HCT116 (cell line): ENCODE results near the gene DFFA. TPM values are rescaled to one million over a fixed set of nuclear protein-coding genes. Genes with fewer than 3 reads are reported as not detected.

Source experiments
- ATAC-seq: fragments of 200-7000 bp; cut with Tn5 transposase; 2 replicates; pipeline ENCODE4 v1.9.1; 2020; ENCODE audit warnings: mild to moderate bottlenecking, moderate library complexity
- BruUV-seq: library from RNA; stranded (reverse); fragments of 400-500 nt; replicated peaks from 2 replicates; lab custom pipeline; 2021; lab: Mats Ljungman, UMichigan
- CTCF ChIA-PET: fragments of 300-600 bp; sonication (Branson Sonifier 250); formaldehyde crosslinking; loops from one replicate; lab custom pipeline; 2021; ENCODE audit warnings: antibody characterized with exemption; lab: Charles Lee
- POLR2A ChIA-PET: fragments of 300-600, 350-600 bp; sonication (Branson Sonifier 250); formaldehyde crosslinking; loops from one replicate; lab custom pipeline; 2021; ENCODE audit warnings: antibody characterized with exemption; lab: Charles Lee
- RAD21 ChIA-PET, 2 experiments: fragments of 300-600 bp; sonication (Branson Sonifier 250); formaldehyde crosslinking; loops; one replicate each; lab custom pipeline; 2023; ENCODE audit warnings: low total read pairs in 2 of 2; ENCODE audit not compliant: uncharacterized antibody in 2 of 2, unreplicated experiment in 2 of 2, low non-redundant PET in 1 of 2; lab: Charles Lee
- DNase-seq: peaks from one replicate; pipeline ENCODE4 v3.0.0-alpha.2; 2010; ENCODE audit warnings: low read depth, low spot score
- H2AFZ ChIP-seq: fragments of 200-600 bp; shearing (Covaris generic), sonication (generic); 2 replicates; pipeline ENCODE4 v1.6.1; 2017; ENCODE audit warnings: low read depth, mixed run types, mixed read lengths, antibody characterized with exemption, low read length; ENCODE audit not compliant: poor library complexity, severe bottlenecking
- H3K27ac ChIP-seq: 2 replicates; pipeline ENCODE4 v1.5.1; 2012; ENCODE audit warnings: low read depth, low read length
- H3K27me3 ChIP-seq: fragments of 200-600 bp; sonication (generic); 2 replicates; pipeline ENCODE4 v1.6.1; 2016; ENCODE audit warnings: mixed run types, low read length, mixed read lengths; ENCODE audit not compliant: insufficient read depth
- H3K36me3 ChIP-seq, 2 experiments: fragments of 200-500 bp in 1 of 2; fragments of 200-600 bp in 1 of 2; sonication (Bioruptor generic) in 1 of 2; sonication (generic) in 1 of 2; 2 replicates each; pipeline versions ENCODE4 v1.5.1 to v1.6.1; 2014 to 2016; ENCODE audit warnings: low read length in 2 of 2, inconsistent platforms in 1 of 2, mixed read lengths in 1 of 2, mixed run types in 1 of 2; ENCODE audit not compliant: insufficient read depth in 2 of 2, control insufficient read depth in 1 of 2
- H3K4me1 ChIP-seq, 2 experiments: fragments of 200-600 bp in 1 of 2; sonication (generic) in 1 of 2; 2 replicates each; pipeline versions ENCODE4 v1.5.1 to v1.6.1; 2012 to 2017; ENCODE audit warnings: low read length in 2 of 2, inconsistent platforms in 1 of 2, mild to moderate bottlenecking in 1 of 2, mixed read lengths in 1 of 2, mixed run types in 1 of 2, moderate library complexity in 1 of 2; ENCODE audit not compliant: insufficient read depth in 2 of 2, control insufficient read depth in 1 of 2
- H3K4me2 ChIP-seq: fragments of 200-600 bp; sonication (generic); 2 replicates; pipeline ENCODE4 v1.6.1; 2017; ENCODE audit warnings: mixed run types, low read length, mixed read lengths
- H3K4me3 ChIP-seq, 2 experiments: fragments of 200-600 bp in 1 of 2; sonication (generic) in 1 of 2; replicated peaks in 1 of 2; 2 replicates each; pipeline ENCODE4 v1.5.1; 2011 to 2016; ENCODE audit warnings: low read length in 2 of 2, control low read depth in 1 of 2, low read depth in 1 of 2, mild to moderate bottlenecking in 1 of 2, mixed read lengths in 1 of 2, mixed run types in 1 of 2
- H3K79me2 ChIP-seq: fragments of 200-600 bp; sonication (generic); 2 replicates; pipeline ENCODE4 v1.6.1; 2017; ENCODE audit warnings: mild to moderate bottlenecking, mixed run types, low read length, moderate library complexity, mixed read lengths; ENCODE audit not compliant: insufficient read depth
- H3K9ac ChIP-seq: fragments of 200-600 bp; sonication (generic); 2 replicates; pipeline ENCODE4 v1.6.1; 2016; ENCODE audit warnings: low read length, mixed read lengths
- H3K9me2 ChIP-seq: fragments of 200-600 bp; sonication (generic), shearing (Covaris generic); 2 replicates; pipeline ENCODE4 v1.6.1; 2017; ENCODE audit warnings: mixed run types, mild to moderate bottlenecking, moderate library complexity; ENCODE audit not compliant: insufficient read depth
- H3K9me3 ChIP-seq, 2 experiments: fragments of 200-500 bp in 1 of 2; fragments of 200-600 bp in 1 of 2; sonication (Bioruptor generic) in 1 of 2; sonication (generic) in 1 of 2; 2 replicates each; pipeline ENCODE4 v1.6.1; 2014 to 2017; ENCODE audit warnings: low read length in 2 of 2, mixed read lengths in 2 of 2, inconsistent platforms in 1 of 2, low read depth in 1 of 2, mild to moderate bottlenecking in 1 of 2, mixed run types in 1 of 2, moderate library complexity in 1 of 2; ENCODE audit not compliant: control insufficient read depth in 1 of 2, insufficient read depth in 1 of 2
- H4K20me1 ChIP-seq: fragments of 200-600 bp; sonication (generic), shearing (Covaris generic); 2 replicates; pipeline ENCODE4 v1.6.1; 2017; ENCODE audit warnings: mixed run types, mild to moderate bottlenecking, moderate library complexity; ENCODE audit not compliant: insufficient read depth
- CBX3 ChIP-seq: IDR thresholded peaks from 2 replicates; pipeline ENCODE4 v1.6.1; 2012; ENCODE audit warnings: low read depth
- ELF1 ChIP-seq: IDR thresholded peaks from 2 replicates; pipeline ENCODE4 v1.6.1; 2012; ENCODE audit warnings: low read depth, borderline replicate concordance
- EZH2 ChIP-seq: fragments of 200-600 bp; sonication (generic); IDR thresholded peaks from 2 replicates; pipeline ENCODE4 v1.6.1; 2017; ENCODE audit warnings: antibody characterized with exemption, mixed run types
- EZH2phosphoT487 ChIP-seq: fragments of 200-600 bp; IDR thresholded peaks from 2 replicates; pipeline ENCODE4 v1.6.1; 2018; ENCODE audit warnings: antibody characterized with exemption, borderline replicate concordance
- FOSL1 ChIP-seq: IDR thresholded peaks from 2 replicates; pipeline ENCODE4 v1.6.1; 2012; ENCODE audit warnings: low read depth
- POLR2A ChIP-seq: IDR thresholded peaks from 2 replicates; pipeline ENCODE4 v1.7.0; 2011; ENCODE audit warnings: borderline replicate concordance; ENCODE audit not compliant: insufficient read depth, insufficient read length; ENCODE audit errors: extremely low read depth
- POLR2AphosphoS5 ChIP-seq: IDR thresholded peaks from 2 replicates; pipeline ENCODE4 v1.6.1; 2011; ENCODE audit warnings: mild to moderate bottlenecking, low read depth, low read length, moderate library complexity
- SIN3A ChIP-seq: IDR thresholded peaks from 2 replicates; pipeline ENCODE4 v1.6.1; 2012; ENCODE audit warnings: low read depth
- TCF7L2 ChIP-seq: IDR thresholded peaks from 2 replicates; pipeline ENCODE4 v1.7.0; 2011; ENCODE audit warnings: borderline replicate concordance, inconsistent platforms; ENCODE audit not compliant: insufficient read depth, insufficient read length; ENCODE audit errors: extremely low read depth
- YY1 ChIP-seq: IDR thresholded peaks from 2 replicates; pipeline ENCODE4 v1.6.1; 2011; ENCODE audit warnings: low read length, low read depth, moderate library complexity, mild to moderate bottlenecking; ENCODE audit not compliant: insufficient replicate concordance; ENCODE audit errors: extremely low read depth
- ZFX ChIP-seq: fragments of 450-650 bp; IDR thresholded peaks from 2 replicates; pipeline ENCODE4 v1.6.1; 2017
- intact Hi-C: fragments of 100-400 bp; cut with micrococcal nuclease; formaldehyde crosslinking; loops from 2 replicates; pipeline ENCODE4 v1.10.0; 2022
- total RNA-seq: library from RNA; stranded (reverse); gene quantifications from one replicate; pipeline ENCODE4 v1.2.1, GENCODE V29; 2021; ENCODE audit not compliant: unreplicated experiment
- TF ChIP-seq, protein P1 (sequence below), 3 experiments: fragments of 200-600 bp in 1 of 3; sonication (generic) in 1 of 3; IDR thresholded peaks in 2 of 3; conservative IDR thresholded peaks in 1 of 3; 2 replicates each; pipeline ENCODE4 v1.5.1; 2012 to 2017; ENCODE audit warnings: low read depth in 2 of 3, low read length in 2 of 3, antibody characterized with exemption in 1 of 3, borderline replicate concordance in 1 of 3, control low read depth in 1 of 3, mild to moderate bottlenecking in 1 of 3, mixed read lengths in 1 of 3, mixed run types in 1 of 3, moderate library complexity in 1 of 3; ENCODE audit not compliant: insufficient read depth in 1 of 3
- TF ChIP-seq, protein P2 (sequence below): IDR thresholded peaks from 2 replicates; pipeline ENCODE4 v1.6.1; 2012; ENCODE audit warnings: low read depth

The DFFA gene
- total RNA-seq, 1 experiment from 2014 or later, result 67.7 TPM

DNA sequence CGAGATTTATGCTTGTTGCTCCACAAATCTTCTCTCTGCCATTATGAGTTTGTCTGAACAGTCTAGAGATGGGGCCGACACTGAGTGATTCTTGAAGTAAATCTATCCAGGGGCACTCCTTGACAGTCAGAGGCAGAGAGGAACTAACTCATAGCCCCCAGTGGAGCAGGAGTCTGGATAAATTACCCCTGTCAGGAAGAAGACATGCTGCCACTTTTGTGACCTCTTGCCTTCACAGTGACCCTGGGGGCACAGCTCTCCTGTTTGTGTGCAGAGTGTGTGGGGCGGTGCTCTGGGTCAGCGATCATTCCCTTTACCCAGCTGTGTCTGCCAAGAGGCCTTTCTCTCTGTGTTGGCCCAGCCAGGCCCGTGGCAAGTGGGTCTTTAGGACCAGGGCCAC lies 31.9 kb upstream of the DFFA start (continued):
- TF ChIP-seq, protein P1, sequence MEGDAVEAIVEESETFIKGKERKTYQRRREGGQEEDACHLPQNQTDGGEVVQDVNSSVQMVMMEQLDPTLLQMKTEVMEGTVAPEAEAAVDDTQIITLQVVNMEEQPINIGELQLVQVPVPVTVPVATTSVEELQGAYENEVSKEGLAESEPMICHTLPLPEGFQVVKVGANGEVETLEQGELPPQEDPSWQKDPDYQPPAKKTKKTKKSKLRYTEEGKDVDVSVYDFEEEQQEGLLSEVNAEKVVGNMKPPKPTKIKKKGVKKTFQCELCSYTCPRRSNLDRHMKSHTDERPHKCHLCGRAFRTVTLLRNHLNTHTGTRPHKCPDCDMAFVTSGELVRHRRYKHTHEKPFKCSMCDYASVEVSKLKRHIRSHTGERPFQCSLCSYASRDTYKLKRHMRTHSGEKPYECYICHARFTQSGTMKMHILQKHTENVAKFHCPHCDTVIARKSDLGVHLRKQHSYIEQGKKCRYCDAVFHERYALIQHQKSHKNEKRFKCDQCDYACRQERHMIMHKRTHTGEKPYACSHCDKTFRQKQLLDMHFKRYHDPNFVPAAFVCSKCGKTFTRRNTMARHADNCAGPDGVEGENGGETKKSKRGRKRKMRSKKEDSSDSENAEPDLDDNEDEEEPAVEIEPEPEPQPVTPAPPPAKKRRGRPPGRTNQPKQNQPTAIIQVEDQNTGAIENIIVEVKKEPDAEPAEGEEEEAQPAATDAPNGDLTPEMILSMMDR (IDR thresholded peaks at IDR 0.05 in 2 of 3, conservative IDR thresholded peaks at IDR 0.05 in 1 of 3; ENCODE audit: borderline replicate concordance in 1 of 3, insufficient read depth in 1 of 3, low read depth in 2 of 3, low read length in 2 of 3), result no peak
- no peak for TF ChIP-seq POLR2AphosphoS5

DNA sequence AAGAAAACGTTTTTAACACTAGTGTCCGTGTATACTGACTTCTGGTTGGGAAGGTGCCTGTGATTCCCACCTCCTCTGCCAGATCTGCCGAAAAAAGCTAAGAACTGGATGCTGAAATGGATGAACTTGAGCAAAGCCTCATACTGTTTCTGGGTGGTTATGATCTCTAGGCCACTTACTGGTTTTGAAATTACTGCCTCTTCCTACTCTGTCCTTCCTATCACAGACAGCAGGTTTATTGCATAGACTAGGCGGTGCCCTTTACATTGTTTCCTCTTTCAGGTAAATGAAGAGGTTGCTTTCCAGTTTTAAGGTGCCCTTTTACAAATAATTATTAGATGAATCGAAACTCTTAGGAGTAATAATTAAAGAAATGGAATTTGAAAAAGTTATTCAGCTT lies 29.9 kb upstream of the DFFA start:
- no peak for ATAC-seq
- intact Hi-C loops, result no loop called here
- H3K27ac ChIP-seq, result no peak overlapping the region
- H3K4me2 ChIP-seq, result no peak overlapping the region
- DNase-seq, result no peak
- H3K4me1 ChIP-seq, result no peaks in the 10 kb centered on the region; a peak in 1 of 4 replicates
- no peaks in the 10 kb centered on the region for H4K20me1 ChIP-seq
- ChIA-PET POLR2A (no interaction called here), RAD21 (no interaction called here), CTCF (no interaction called here)
- TF ChIP-seq CBX3 (no peak), POLR2A (no peak), EZH2phosphoT487 (no peak), EZH2 (no peak), SIN3A (no peak), FOSL1 (no peak), ZFX (no peak), TCF7L2 (no peak), YY1 (no peak), ELF1 (no peak)
- TF ChIP-seq, protein P2, sequence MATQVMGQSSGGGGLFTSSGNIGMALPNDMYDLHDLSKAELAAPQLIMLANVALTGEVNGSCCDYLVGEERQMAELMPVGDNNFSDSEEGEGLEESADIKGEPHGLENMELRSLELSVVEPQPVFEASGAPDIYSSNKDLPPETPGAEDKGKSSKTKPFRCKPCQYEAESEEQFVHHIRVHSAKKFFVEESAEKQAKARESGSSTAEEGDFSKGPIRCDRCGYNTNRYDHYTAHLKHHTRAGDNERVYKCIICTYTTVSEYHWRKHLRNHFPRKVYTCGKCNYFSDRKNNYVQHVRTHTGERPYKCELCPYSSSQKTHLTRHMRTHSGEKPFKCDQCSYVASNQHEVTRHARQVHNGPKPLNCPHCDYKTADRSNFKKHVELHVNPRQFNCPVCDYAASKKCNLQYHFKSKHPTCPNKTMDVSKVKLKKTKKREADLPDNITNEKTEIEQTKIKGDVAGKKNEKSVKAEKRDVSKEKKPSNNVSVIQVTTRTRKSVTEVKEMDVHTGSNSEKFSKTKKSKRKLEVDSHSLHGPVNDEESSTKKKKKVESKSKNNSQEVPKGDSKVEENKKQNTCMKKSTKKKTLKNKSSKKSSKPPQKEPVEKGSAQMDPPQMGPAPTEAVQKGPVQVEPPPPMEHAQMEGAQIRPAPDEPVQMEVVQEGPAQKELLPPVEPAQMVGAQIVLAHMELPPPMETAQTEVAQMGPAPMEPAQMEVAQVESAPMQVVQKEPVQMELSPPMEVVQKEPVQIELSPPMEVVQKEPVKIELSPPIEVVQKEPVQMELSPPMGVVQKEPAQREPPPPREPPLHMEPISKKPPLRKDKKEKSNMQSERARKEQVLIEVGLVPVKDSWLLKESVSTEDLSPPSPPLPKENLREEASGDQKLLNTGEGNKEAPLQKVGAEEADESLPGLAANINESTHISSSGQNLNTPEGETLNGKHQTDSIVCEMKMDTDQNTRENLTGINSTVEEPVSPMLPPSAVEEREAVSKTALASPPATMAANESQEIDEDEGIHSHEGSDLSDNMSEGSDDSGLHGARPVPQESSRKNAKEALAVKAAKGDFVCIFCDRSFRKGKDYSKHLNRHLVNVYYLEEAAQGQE, result no peak
- TF ChIP-seq, protein P1 (IDR thresholded peaks at IDR 0.05 in 2 of 3, conservative IDR thresholded peaks at IDR 0.05 in 1 of 3; ENCODE audit: borderline replicate concordance in 1 of 3, insufficient read depth in 1 of 3, low read depth in 2 of 3, low read length in 2 of 3), result no peak
- no peak overlapping the region for H3K4me3 ChIP-seq
- BruUV-seq, result no TSS peak
- no peaks in the 10 kb centered on the region for H3K27me3 ChIP-seq
- no peaks in the 10 kb centered on the region for H3K9me3 ChIP-seq
- H3K9ac ChIP-seq, result no peak overlapping the region
- H3K79me2 ChIP-seq, result peaks cover 67% of the 10 kb centered on the region
- no peak overlapping the region for H2AFZ ChIP-seq
- no peaks in the 10 kb centered on the region for H3K36me3 ChIP-seq
- H3K9me2 ChIP-seq, result no peaks in the 10 kb centered on the region
